Measurements from ENCODE around the gene BMPER. TPM values are rescaled to one million over a fixed set of nuclear protein-coding genes. Genes with fewer than 3 reads are reported as not detected.

Gene BMPER
- 0.05 TPM in 1 of 2 replicates, not detected in the other for total RNA-seq (2014; rRNA removed; shearing (Covaris generic))
- not detected in 2 replicates for polyA plus RNA-seq (2015; cell fraction: cytosol; rRNA removed)
- polyA plus RNA-seq (2015; cell fraction: nucleus; rRNA removed), result not detected in 2 replicates

DNA sequence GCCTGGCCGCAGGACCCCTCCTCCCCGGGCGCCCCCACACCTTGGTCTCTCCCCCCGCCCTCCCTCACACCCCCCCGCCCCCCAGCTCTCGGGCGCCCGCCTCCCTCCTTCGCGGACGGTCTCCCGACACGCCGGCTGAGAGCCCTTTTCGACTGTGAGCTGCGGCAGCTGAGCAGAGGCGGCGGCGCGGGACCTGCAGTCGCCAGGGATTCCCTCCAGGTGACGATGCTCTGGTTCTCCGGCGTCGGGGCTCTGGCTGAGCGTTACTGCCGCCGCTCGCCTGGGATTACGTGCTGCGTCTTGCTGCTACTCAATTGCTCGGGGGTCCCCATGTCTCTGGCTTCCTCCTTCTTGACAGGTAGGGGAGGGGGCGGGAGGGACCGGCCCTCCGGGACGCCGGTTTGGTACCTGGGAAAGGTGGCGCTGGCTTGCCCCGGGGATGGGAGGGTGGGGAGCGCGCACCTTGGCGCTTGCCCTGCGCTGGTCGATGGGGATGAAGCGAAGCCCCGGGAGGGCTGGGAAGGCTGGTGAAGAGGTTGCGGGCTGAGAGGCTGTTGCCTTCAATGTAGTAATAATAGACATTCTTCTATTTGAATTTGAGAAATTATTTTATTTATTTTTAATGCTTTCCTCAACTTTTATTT lies at the start of gene BMPER:
TSS of gene BMPER (plus strand) at position 151 of the 644 bp plus-strand sequence. CDS start at position 226, 75 bp downstream.
- in situ Hi-C loops (cut with HindIII; ENCODE audit: low pct_unique_long_range_greater_than_20kb, low sequenced_read_pairs), result no loop called here
- DNase-seq (ENCODE audit: low read depth, low spot score), result no peak

DNA sequence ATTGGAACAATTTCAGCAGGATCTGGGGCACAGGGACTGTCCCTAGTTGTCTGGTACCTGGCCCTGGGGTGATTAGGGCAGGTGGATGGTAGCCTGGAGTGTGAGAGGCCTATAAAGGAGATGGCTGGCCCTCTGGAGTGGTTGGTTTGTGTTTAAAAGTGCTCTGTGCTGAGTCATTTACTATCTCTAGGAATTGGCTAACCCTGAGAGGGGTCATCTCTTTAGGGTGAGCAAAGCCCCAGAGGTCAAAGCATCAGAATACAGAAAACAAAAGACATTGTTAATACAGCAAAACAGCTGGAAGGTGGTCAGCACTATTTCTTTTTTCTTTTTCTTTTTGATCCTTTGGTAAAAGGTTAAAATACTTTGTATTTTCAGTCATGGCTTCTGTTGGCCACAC lies 43.4 kb upstream of the BMPER start:
- no peak for DNase-seq (ENCODE audit: low read depth, low spot score)
- in situ Hi-C loops (cut with HindIII; ENCODE audit: low pct_unique_long_range_greater_than_20kb, low sequenced_read_pairs), result no loop called here

GRCh38 chr7:33862946-33863814 lies 42.2 kb upstream of the BMPER start:
- in situ Hi-C loops (cut with HindIII; ENCODE audit: low pct_unique_long_range_greater_than_20kb, low sequenced_read_pairs), result no loop called here
- DNase-seq (ENCODE audit: low read depth, low spot score), result no peak

DNA sequence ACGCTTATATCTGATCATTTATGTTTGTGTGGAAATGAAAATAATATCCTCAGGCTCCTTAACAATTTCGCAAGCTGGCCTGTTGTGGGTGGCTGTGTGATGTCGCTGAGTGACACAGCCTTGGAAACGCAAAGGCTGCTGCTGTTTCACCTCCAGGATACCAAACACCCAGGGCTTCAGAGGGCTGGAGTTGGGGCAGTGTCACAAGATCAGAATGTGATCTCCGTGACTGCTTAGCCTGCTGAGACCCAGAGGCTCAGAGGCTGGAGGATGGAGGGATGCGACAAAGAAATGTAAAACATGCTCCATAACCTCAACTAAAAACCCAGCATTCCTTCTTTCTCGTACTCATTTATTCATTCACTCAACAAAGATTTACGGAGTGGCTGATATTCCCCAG lies 37.2 kb upstream of the BMPER start:
- peak; percentile 24 for DNase-seq (ENCODE audit: low read depth, low spot score)
- in situ Hi-C loops (cut with HindIII; ENCODE audit: low pct_unique_long_range_greater_than_20kb, low sequenced_read_pairs), result no loop called here

GRCh38 chr7:33869176-33869575 lies 36.2 kb upstream of the BMPER start:
- in situ Hi-C loops (cut with HindIII; ENCODE audit: low pct_unique_long_range_greater_than_20kb, low sequenced_read_pairs), result no loop called here
- no peak for DNase-seq (ENCODE audit: low read depth, low spot score)

- DNase-seq (ENCODE audit: low read depth, low spot score), result no peak
- in situ Hi-C loops (cut with HindIII; ENCODE audit: low pct_unique_long_range_greater_than_20kb, low sequenced_read_pairs), result no loop called here
Observed at GRCh38 chr7:33870120-33870519, 35.2 kb upstream of the BMPER start.

DNA sequence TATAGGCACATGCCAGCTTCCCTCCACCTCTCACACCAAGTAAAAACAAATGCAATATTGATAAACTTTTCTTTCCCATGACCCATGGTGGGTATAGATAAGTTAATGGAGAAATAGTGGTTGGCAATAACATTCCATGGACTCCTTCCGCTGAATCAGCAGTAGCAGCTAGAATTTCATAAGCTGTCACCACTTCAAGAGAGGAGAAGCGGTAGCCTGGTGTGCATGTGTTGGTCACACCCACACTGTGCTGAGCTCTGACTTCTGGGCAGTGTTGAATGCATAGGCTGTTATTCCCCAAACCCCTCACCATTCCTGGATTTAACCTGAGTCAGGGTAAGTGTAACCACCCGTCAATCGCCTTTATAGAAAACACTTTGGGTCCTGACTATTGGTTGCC lies 32.5 kb upstream of the BMPER start:
- no peak for DNase-seq (ENCODE audit: low read depth, low spot score)
- in situ Hi-C loops (cut with HindIII; ENCODE audit: low pct_unique_long_range_greater_than_20kb, low sequenced_read_pairs), result no loop called here

DNA sequence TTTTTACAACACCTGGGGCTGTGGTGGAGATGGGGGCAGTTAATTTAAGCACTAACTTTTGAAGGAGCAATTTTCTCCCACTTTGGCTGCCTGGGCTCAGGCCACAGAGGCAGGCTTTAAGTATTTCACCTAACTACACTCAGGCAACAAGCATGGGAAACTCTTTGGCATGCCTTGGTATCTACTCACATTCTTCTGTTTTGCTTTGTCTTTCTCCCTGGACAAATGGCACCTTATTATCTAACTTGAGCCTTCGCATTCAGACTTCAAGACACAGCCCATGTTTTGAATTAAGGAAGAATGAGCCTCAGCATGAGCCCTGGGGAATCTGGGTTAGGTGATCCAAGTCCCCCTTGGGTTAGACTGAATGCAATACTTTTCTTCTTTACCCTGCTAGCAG lies 31.8 kb upstream of the BMPER start:
- in situ Hi-C loops (cut with HindIII; ENCODE audit: low pct_unique_long_range_greater_than_20kb, low sequenced_read_pairs), result no loop called here
- no peak for DNase-seq (ENCODE audit: low read depth, low spot score)

DNA sequence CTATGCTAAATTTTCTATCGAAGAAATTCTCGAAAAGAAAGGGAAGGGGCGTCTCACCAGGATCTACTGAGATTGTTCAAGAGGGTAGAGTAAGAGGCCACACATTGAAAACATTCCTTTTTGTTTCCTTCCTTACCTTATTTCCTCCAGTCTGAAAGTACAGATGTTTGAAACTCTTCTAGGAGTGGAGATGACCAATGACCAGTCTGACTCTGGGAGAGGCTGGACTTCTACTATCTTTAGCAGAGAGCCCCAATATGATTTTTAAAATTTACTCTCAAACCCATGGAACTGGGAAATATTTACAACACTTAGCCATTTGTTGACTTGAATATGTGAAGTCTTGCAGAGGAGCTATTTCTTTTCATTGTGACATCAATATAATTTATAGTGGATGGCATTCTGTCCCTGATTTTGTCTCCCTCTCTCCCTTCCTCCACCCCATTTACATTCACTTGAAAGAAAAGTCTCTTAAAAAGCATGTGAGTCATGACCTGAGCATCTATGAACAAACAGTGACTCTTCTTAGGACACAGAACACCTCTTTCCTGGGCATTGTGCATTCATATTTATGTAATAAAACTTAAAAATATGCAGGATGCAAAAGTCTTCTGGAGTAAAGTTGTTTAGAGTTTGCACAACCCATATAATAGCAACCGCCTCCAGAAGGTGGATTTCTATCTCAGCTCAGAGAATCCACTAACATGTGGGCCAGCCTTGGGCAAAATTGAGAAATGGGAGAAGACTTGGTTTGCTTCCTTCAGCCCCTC lies 31.2 kb upstream of the BMPER start:
- in situ Hi-C loops (cut with HindIII; ENCODE audit: low pct_unique_long_range_greater_than_20kb, low sequenced_read_pairs), result no loop called here
- no peak for DNase-seq (ENCODE audit: low read depth, low spot score)

GRCh38 chr7:33874943-33875342 lies 30.4 kb upstream of the BMPER start:
- no peak for DNase-seq (ENCODE audit: low read depth, low spot score)
- in situ Hi-C loops (cut with HindIII; ENCODE audit: low pct_unique_long_range_greater_than_20kb, low sequenced_read_pairs), result no loop called here

- in situ Hi-C loops (cut with HindIII; ENCODE audit: low pct_unique_long_range_greater_than_20kb, low sequenced_read_pairs), result no loop called here
- no peak for DNase-seq (ENCODE audit: low read depth, low spot score)
Observed at GRCh38 chr7:33876596-33877274, 28.6 kb upstream of the BMPER start.

DNA sequence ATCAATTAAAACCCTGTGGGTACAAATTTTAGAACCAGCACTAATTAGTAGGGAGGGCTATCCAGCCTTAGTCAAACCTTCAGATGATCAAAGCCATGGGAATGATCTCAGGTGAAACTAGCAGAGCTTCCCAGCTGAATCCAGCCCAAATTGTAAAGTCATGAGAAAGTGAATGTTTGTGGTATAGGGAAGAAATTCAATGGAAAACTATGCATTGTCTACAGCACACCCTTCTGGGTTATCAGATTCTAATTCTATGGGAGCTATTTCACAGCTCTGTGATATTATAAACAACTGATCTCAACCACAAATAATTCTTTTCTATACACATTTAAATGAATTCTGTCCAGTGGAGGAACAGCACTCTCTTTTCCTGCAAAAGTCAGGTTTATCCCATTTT lies 24.6 kb upstream of the BMPER start:
- in situ Hi-C loops (cut with HindIII; ENCODE audit: low pct_unique_long_range_greater_than_20kb, low sequenced_read_pairs), result no loop called here
- DNase-seq (ENCODE audit: low read depth, low spot score), result no peak

DNA sequence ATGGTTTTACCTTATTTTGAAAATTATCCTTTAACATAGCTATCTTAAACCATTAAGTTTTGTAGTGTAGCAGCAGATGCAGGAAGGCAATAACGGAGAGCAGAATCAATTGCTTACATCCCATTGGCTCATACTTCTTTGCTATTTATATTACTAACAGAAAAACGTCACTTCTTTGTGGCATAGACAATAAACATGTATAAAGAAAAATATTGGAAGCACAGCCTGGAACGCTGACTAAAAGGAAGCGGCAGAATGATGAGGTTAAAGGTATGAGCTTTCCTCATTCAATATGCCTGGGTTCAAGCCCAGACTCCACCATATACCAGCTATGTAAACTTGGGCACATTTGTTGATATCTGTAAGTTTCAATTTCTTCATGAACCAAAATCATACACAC lies 24.0 kb upstream of the BMPER start:
- in situ Hi-C loops (cut with HindIII; ENCODE audit: low pct_unique_long_range_greater_than_20kb, low sequenced_read_pairs), result no loop called here
- no peak for DNase-seq (ENCODE audit: low read depth, low spot score)

DNA sequence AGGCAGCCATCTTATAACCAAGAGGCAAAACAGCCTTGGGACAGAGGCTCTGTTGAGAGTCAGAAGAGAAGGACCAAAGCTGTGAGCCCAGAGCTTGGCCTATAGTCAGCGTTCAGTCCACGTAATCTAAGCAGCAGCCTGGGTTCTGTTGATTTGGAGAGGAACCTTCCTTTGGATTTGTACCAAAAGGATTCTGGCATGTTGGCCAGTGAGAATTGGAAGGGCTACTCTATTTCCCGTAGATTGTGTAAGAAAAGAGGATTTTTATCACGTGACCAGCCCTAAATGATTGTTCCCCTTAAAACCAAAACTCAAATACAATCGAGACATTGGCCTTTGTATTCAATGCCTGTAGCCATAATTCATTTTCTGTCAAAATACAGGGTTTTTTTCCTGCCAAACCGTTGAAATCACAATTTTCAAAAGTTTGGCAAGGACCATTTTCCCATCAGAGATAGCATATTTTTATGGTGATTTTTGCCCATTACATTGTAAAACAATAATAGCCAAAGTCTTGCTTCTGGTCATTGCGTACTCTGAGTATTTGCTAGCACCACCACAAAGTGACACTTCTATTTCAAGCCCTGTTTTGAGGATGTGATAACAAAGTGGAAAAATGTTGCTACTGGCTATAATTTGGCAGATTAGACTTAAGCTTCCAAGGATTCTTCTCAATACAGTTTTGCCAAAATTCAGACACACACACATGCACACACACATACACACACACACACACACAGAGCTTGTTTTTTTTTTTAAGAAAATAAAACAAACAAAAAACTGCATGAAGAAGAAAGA lies 23.1 kb upstream of the BMPER start:
- in situ Hi-C loops (cut with HindIII; ENCODE audit: low pct_unique_long_range_greater_than_20kb, low sequenced_read_pairs), result no loop called here
- DNase-seq (ENCODE audit: low read depth, low spot score), result no peak

DNA sequence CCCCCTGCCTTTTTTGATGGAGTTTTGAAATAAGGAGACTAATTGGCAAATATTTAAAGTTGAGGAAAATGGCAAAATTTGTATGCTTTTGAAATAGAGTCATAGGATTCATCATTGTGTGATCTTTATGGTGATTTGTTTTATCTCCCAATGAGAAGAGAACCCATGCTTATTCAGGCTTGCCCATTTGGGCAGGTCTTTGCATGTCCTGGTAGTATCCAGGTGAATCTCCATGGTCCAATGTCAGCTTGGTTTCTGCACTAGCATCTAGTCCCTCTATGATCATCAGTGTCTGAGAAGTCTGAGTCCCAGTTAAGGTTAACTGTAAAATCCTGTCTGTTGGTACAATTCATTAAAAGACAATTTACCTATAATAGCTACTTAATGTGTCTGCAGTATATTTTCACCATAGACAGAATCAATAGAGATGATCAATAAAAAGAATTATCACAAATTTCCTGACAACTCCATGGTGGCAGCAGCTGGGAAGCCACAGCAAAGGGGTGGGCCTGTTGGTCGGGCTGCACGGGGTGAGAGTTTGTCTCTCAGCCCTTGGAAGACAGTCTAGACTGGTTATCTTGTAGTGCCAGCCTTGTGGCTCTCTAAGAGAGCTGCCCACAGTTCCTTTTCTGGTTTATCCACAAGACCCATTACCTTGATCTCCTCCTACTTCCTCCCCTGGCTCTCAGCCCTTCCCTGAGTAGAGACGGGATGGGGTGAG lies 22.2 kb upstream of the BMPER start:
- in situ Hi-C loops (cut with HindIII; ENCODE audit: low pct_unique_long_range_greater_than_20kb, low sequenced_read_pairs), result no loop called here
- DNase-seq (ENCODE audit: low read depth, low spot score), result no peak

GRCh38 chr7:33883671-33883965 lies 21.7 kb upstream of the BMPER start:
- DNase-seq (ENCODE audit: low read depth, low spot score), result no peak
- in situ Hi-C loops (cut with HindIII; ENCODE audit: low pct_unique_long_range_greater_than_20kb, low sequenced_read_pairs), result no loop called here
